ENCODE results near the gene GAB4.

Gene GAB4

GRCh38 chr22:16987822-16988221 is 20.2 kb downstream of the GAB4 start:
- DNase-seq, result no peak

GRCh38 chr22:16975155-16975885 is 32.7 kb downstream of the GAB4 start:
- DNase-seq, result no peak

- no peak for DNase-seq
These were observed 33.5 kb downstream of the GAB4 start for GRCh38 chr22:16974298-16975084.

- no peak for DNase-seq
These were observed 34.3 kb downstream of the GAB4 start for GRCh38 chr22:16973591-16974297.

- DNase-seq, result no peak
These were observed 35.7 kb downstream of the GAB4 start for GRCh38 chr22:16972311-16972710.

GRCh38 chr22:16970446-16970845 is 37.6 kb downstream of the GAB4 start:
- DNase-seq, result no peak

- DNase-seq, result no peak
These were observed 38.3 kb downstream of the GAB4 start for GRCh38 chr22:16969508-16970327.

- no peak for DNase-seq
These were observed 39.8 kb downstream of the GAB4 start for GRCh38 chr22:16968218-16968595.

- no peak for DNase-seq
These were observed 40.4 kb downstream of the GAB4 start for GRCh38 chr22:16967453-16968217.

- no peak for DNase-seq
These were observed 41.8 kb downstream of the GAB4 start for GRCh38 chr22:16966251-16966650.

- no peak for DNase-seq
These were observed 42.5 kb downstream of the GAB4 start for GRCh38 chr22:16965560-16965959.

- DNase-seq, result no peak
These were observed 42.9 kb downstream of the GAB4 start for GRCh38 chr22:16965083-16965482.

GRCh38 chr22:16964366-16964765 is 43.7 kb downstream of the GAB4 start:
- DNase-seq, result no peak

- no peak for DNase-seq
These were observed 44.7 kb downstream of the GAB4 start for GRCh38 chr22:16963189-16963945.

GRCh38 chr22:16962501-16962900 is 45.5 kb downstream of the GAB4 start:
- DNase-seq, result no peak

GRCh38 chr22:16961477-16962186 is 46.4 kb downstream of the GAB4 start:
- no peak for DNase-seq

- DNase-seq, result no peak
These were observed 47.2 kb downstream of the GAB4 start for GRCh38 chr22:16960884-16961249.

GRCh38 chr22:16960220-16960883 is 47.7 kb downstream of the GAB4 start:
- DNase-seq, result no peak

GRCh38 chr22:16959345-16959930 is 48.6 kb downstream of the GAB4 start:
- DNase-seq, result no peak

- DNase-seq, result no peak
These were observed 49.5 kb downstream of the GAB4 start for GRCh38 chr22:16958475-16958874.
